Ishikawa (cell line): ENCODE measurements around the gene C1QBP.

Experiments used
- CEBPB ChIP-seq: IDR thresholded peaks from 2 replicates; pipeline ENCODE4 v1.6.1; 2012
- EGR1 ChIP-seq: IDR thresholded peaks from 2 replicates; pipeline ENCODE4 v1.6.1; 2012
- EP300 ChIP-seq: IDR thresholded peaks from 2 replicates; pipeline ENCODE4 v1.6.1; 2012; ENCODE audit warnings: borderline replicate concordance
- NFIC ChIP-seq: IDR thresholded peaks from 2 replicates; pipeline ENCODE4 v1.6.1; 2012
- RAD21 ChIP-seq: IDR thresholded peaks from 2 replicates; pipeline ENCODE4 v1.6.1; 2012; ENCODE audit warnings: low read depth
- TAF1 ChIP-seq: IDR thresholded peaks from 2 replicates; pipeline ENCODE4 v1.6.1; 2012; ENCODE audit warnings: low read depth, mild to moderate bottlenecking
- TCF12 ChIP-seq: IDR thresholded peaks from 2 replicates; pipeline ENCODE4 v1.6.1; 2012; ENCODE audit warnings: low read depth
- ZBTB7A ChIP-seq: IDR thresholded peaks from 2 replicates; pipeline ENCODE4 v1.6.1; 2012; ENCODE audit warnings: low read depth
- TF ChIP-seq, protein P1 (sequence below): IDR thresholded peaks from 2 replicates; pipeline ENCODE4 v1.6.1; 2012
- TF ChIP-seq, protein P2 (sequence below): IDR thresholded peaks from 2 replicates; pipeline ENCODE4 v1.6.1; 2012; ENCODE audit warnings: low read depth, mild to moderate bottlenecking

DNA sequence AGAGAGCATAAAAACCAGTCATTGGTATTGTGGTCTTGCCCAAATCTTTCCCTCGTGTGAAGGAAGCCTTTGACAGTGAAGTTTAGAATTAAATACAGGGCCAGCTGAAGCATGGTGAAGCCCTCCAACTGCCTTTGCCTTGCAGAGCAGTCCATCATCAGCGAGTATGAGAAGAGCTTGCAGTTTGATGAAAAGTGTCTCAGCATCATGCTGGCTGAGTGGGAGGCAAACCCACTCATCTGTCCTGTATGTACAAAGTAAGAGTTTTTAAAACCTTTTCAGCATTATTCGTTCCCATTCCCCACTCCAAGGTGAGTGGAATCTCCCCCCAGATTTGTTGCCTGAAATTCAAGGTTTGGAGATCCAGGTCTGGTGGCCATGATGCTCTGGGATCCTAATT lies 13.1 kb downstream of the C1QBP start:
- no peak for TF ChIP-seq NFIC
- no peak for TF ChIP-seq ZBTB7A
- no peak for TF ChIP-seq EGR1
- TF ChIP-seq EP300, result no peak
- TF ChIP-seq, protein P1, sequence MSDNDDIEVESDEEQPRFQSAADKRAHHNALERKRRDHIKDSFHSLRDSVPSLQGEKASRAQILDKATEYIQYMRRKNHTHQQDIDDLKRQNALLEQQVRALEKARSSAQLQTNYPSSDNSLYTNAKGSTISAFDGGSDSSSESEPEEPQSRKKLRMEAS, result no peak
- TF ChIP-seq, protein P2, sequence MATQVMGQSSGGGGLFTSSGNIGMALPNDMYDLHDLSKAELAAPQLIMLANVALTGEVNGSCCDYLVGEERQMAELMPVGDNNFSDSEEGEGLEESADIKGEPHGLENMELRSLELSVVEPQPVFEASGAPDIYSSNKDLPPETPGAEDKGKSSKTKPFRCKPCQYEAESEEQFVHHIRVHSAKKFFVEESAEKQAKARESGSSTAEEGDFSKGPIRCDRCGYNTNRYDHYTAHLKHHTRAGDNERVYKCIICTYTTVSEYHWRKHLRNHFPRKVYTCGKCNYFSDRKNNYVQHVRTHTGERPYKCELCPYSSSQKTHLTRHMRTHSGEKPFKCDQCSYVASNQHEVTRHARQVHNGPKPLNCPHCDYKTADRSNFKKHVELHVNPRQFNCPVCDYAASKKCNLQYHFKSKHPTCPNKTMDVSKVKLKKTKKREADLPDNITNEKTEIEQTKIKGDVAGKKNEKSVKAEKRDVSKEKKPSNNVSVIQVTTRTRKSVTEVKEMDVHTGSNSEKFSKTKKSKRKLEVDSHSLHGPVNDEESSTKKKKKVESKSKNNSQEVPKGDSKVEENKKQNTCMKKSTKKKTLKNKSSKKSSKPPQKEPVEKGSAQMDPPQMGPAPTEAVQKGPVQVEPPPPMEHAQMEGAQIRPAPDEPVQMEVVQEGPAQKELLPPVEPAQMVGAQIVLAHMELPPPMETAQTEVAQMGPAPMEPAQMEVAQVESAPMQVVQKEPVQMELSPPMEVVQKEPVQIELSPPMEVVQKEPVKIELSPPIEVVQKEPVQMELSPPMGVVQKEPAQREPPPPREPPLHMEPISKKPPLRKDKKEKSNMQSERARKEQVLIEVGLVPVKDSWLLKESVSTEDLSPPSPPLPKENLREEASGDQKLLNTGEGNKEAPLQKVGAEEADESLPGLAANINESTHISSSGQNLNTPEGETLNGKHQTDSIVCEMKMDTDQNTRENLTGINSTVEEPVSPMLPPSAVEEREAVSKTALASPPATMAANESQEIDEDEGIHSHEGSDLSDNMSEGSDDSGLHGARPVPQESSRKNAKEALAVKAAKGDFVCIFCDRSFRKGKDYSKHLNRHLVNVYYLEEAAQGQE, result no peak
- TF ChIP-seq TAF1, result no peak
- TF ChIP-seq RAD21, result no peak
- no peak for TF ChIP-seq CEBPB
- TF ChIP-seq TCF12, result no peak
